Subcutaneous adipose tissue (tissue), 4 donors: Measurements from ENCODE around the gene FGGY. TPM values are rescaled to one million over a fixed set of nuclear protein-coding genes. Genes with fewer than 3 reads are reported as not detected.

Experiments used
- total RNA-seq, 4 donors: library from RNA; depleted of rRNA; stranded (reverse); fragments of >200 nt; gene quantifications; one replicate each; pipeline ENCODE4 v1.1.0, GENCODE V29; 2016
- TF ChIP-seq, protein P1 (sequence below): fragments of 450-650 bp; IDR thresholded peaks from one replicate; pipeline ENCODE4 v1.5.1; 2016; ENCODE audit warnings: low read depth, mild to moderate bottlenecking, control low read depth, antibody characterized with exemption, moderate library complexity

Gene FGGY
- total RNA-seq, 4 donors from 2014 or later: 7.8 to 19.2 (median 12.5) TPM

- TF ChIP-seq, protein P1, sequence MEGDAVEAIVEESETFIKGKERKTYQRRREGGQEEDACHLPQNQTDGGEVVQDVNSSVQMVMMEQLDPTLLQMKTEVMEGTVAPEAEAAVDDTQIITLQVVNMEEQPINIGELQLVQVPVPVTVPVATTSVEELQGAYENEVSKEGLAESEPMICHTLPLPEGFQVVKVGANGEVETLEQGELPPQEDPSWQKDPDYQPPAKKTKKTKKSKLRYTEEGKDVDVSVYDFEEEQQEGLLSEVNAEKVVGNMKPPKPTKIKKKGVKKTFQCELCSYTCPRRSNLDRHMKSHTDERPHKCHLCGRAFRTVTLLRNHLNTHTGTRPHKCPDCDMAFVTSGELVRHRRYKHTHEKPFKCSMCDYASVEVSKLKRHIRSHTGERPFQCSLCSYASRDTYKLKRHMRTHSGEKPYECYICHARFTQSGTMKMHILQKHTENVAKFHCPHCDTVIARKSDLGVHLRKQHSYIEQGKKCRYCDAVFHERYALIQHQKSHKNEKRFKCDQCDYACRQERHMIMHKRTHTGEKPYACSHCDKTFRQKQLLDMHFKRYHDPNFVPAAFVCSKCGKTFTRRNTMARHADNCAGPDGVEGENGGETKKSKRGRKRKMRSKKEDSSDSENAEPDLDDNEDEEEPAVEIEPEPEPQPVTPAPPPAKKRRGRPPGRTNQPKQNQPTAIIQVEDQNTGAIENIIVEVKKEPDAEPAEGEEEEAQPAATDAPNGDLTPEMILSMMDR: no peak
Measured at GRCh38 chr1:59765011-59765730, 468.3 kb downstream of the FGGY start.

- TF ChIP-seq, protein P1: no peak
Measured at GRCh38 chr1:59766227-59766855, 469.4 kb downstream of the FGGY start.

DNA sequence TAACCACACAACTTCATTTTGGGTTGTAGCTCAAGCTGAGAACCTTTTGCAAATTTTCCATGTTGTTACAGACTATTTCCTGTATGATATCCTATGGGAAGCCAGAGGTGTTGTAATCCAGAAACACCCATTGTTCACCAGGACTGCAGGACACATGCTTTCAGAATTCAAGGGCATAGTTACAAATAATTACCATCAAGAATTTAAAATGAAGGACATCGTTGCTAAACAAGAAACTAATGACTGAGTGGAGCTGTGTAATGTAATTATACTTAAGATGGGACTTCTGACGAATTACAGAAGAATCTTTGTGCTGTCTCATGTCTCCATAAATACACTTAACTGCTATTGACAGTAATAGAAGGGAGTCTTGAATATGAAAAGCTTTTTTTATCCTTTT is 470.2 kb downstream of the FGGY start:
- TF ChIP-seq, protein P1: no peak

- TF ChIP-seq, protein P1: no peak
Measured at GRCh38 chr1:59768792-59769735, 472.2 kb downstream of the FGGY start.

- TF ChIP-seq, protein P1: no peak
Measured at GRCh38 chr1:59769736-59770095, 472.8 kb downstream of the FGGY start.

- TF ChIP-seq, protein P1: no peak
Measured at GRCh38 chr1:59771361-59771760, 474.5 kb downstream of the FGGY start.

- TF ChIP-seq, protein P1: no peak
Measured at GRCh38 chr1:59775480-59775879, 478.6 kb downstream of the FGGY start.
